Measurements from ENCODE around the gene LYRM1.

LYRM1 gene

DNA sequence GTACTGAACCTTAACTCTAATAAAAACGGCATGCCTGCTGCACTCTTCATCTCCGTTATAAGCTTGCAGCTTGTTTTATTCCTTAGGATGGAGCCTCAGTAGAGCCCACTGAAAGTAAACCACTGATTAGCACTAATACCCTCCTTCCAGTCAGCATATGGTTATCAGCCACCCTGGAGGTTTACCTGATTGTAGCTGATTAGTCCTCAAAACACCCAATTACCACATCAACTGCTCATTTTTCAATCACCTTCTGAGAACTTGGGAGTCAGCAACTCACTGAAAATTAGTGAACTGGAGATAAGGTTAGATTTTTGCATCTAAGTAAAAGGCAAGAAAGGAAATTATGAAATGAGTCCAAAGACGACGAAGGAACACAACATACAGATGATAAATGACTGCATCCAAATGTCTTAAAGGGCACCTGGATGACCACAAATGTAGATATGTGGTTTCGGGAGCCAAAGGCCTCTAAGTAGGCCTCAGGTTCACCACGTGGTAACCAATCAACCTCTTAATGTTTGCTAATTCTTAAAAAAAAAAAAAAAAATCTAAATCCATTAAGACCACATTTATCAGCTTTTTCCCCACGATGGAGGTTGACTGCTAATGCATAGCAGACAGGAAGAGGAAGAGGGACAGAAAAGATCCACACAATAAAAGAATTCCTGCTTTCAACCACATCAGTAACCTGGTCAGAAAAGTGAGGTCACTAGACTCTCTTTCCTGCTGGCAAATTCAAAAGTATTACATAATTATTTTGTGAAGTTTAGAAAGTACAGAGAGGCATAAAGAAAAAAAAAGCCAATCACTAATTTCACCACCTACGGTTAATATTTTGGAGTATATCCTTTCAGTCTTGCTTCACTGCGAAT, 28.4 kb upstream of the LYRM1 start:
- DNase-seq (ENCODE audit: low read depth in 1 of 2, low spot score in 1 of 2) = no peak

DNA sequence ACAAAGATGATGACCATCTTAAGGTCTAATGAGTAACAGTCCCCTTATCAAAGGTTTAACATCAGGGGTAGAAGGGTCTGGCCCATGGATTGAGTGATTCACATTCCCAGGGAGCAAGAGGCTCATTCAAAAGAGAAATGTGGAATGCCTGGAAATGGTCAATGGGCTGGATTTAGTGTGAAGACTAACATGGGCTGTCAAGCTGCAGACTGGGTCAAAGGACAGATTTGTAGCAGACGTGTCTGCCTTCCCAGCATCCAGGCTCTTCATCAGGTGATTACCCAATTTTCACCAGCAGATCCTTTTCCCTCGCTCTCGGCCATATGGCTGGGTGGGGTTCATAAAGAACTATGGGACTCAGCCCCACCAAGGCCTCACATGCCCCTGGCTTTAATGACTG, 27.2 kb upstream of the LYRM1 start:
- no peak for DNase-seq (ENCODE audit: low read depth in 1 of 2, low spot score in 1 of 2)

DNA sequence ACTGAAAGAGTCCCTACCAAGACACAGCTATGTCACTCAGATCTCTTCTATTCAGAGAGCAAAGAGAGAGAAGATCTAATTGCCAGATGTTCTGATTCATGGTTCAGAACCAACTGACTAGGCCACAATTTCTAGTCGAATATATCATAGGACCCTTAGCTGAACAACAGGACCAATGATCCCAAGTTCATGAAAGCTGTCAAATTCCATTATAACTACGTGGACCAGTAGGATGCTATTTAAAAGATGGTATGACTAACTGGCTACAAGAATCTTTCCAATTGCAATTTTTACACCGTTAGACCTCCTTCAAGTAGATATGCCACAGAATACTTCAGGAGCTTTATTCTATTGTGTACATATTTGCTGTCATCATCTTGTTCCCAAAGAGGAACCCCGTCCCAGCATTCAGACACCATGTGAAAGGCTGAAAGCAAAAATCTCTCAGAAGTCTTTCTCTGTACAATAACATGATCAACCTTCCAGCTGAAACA, 26.4 kb upstream of the LYRM1 start:
- no peak for DNase-seq (ENCODE audit: low read depth in 1 of 2, low spot score in 1 of 2)

DNA sequence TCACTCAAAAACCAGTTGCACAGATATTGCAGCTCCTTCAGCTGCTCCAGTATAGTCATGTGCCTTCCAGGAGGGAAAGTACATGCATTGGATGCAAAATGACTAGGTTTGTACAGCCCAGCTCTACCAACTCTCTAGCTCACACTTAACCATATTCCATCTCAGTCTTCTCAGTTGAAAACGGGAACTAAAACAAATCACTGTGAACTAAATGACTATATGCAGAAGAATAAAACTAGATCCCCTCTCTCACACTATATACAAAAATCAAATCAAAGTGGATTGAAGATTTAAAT, 25.3 kb upstream of the LYRM1 start:
- no peak for DNase-seq (ENCODE audit: low read depth in 1 of 2, low spot score in 1 of 2)

DNA sequence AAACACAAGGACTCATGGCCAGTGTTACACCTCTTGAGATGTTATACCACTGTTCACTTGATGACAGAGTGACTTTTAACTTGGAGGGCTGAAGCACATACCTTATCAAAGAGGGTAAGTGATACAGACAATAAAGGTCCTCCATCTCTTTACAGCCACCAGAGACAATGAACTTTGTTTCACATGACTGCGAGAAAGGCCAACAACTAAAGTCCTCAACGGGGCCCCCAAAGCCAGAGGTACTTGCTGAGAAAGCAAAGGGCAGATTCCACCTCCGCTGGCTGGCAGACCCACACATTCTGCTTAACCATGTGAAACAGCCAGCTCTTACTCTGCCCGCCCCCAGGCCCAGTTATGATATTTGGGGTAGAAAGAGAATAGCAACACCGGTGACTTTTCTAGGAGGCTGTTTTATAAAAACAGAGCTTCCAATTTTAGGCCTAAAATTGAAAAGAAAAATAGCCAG, 21.9 kb upstream of the LYRM1 start:
- no peak for DNase-seq (ENCODE audit: low read depth in 1 of 2, low spot score in 1 of 2)

DNA sequence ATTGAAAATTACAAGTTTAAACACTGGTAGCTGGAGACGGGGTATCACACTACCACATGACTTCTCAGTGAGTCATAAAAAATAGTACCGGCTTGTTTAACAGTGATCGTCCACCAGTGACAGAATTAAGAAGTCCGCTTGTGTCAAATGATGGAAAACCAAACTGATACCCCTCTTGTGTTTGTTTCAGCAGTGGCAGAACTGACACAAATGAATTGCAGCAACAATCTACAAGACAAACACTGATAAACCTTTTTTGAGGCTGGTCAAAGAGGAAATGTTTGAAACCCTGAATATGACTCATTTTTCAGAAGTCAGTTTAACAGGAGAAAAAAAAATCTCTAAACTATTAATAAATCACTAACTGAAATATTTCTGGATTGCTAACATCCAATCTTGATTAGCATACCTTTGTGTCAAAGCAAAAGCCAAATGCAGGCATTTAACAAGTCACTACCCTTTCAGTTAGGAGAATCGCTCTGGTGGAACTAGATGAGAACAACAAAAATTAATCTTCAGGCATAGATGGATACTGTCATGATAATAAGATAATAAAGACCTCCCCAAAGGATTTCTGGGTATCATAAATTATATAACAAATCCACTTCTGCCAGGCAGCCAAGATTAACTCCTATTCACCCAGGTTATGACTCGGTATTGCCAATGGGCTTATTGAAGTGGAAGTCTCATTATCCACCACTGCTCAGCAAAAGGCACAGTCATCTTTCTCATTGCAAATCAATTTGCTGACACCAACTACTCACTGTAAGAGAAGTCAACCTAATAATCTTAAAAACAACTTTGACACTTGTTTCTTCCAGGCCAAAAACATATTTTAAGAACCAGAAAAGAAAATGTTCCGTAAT, 21.2 kb upstream of the LYRM1 start:
- DNase-seq (ENCODE audit: low read depth in 1 of 2, low spot score in 1 of 2) = no peak

DNA sequence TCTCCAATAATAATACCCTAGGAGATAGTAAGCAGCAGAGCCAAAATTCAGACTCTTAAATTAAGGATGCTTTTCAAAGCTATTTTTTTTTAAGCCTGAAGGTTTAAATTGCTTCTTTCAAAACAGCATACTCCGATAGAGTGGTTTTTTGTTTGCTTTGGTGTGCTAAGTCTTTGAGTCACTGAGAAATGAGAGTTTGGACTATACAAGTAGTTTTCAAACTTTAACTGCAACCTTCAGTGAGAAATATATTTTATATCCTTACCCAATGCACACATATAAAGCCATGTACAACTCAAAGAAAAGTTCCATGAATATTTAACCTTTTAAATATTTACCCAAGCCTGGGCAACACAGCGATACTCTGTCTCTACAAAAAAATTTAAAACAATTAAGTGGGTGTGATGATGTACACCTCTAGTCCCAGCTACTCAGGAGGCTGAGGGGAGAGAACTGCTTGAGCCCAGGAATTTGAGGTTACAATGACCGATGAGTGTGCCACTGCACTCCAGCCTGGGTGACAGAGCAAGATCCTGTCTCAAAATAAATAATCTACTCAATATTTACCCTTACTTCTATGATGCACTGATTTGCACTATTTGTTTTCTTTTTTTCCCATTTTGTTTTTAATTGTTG, 19.6 kb upstream of the LYRM1 start:
- DNase-seq (ENCODE audit: low read depth in 1 of 2, low spot score in 1 of 2) = no peak

DNA sequence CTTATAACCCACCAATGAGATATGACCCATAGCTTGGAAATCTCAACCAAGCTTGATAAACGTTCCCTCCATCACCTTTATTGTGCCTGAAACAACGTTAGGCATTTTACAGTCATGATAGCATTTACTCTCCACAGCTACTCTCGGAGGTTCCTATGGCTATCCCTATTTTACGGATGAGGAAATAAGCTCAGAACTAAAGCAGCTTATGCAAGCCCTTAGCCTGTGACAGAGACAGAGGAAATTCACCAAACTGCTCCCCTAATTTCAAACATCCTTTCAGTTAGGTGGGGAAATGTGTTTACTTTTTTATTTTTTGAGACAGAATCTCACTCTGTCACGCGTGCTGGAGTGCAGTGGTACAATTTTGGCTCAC, 19.1 kb upstream of the LYRM1 start:
- no peak for DNase-seq (ENCODE audit: low read depth in 1 of 2, low spot score in 1 of 2)

DNA sequence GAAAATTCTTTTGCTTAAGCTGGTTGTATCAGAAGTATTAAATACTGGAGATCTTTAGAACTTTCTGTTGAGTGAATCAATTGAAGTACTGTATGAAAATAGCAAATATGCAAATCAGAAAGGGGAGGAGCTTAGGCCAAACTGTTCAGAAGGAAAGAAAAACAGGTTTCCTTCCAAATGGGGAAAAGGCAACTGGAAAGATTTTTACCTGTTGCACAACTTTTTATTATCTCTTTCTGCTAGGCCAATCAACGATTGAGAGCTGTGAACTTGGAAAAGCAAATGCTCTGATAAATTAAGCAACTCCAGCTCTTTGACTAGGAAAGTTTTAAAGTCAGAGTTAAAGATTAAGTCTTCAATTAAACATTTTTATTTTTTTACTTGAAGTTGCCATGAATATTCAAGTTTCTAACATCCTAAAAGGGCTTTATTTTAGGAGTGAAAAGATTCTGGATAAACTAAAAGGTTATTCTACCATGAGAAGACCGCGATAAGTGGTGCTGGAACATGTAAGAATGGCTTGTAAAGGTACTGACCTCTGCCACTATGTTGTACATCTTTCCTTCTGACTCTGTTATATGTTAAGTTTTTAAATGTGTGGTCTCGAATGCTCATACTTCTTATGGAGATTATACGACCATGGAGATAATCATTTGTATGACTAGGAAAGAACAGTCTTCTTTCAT, 16.9 kb upstream of the LYRM1 start:
- DNase-seq (ENCODE audit: low read depth in 1 of 2, low spot score in 1 of 2) = no peak

DNA sequence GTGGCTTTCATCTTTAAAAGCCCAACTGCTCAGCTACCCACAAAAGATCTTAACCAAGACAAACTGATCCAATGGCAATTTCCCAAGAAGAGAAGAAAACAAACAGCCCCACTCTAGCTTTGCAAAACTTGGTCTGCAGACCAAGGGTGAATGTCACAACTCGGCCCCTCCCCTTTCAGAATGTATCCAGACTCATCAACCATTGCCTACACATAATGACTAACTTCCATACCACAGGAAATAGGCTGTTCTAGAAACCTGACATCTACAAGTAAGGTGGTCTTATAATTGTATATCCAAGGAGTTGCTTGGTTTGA, 16.4 kb upstream of the LYRM1 start:
- DNase-seq (ENCODE audit: low read depth in 1 of 2, low spot score in 1 of 2) = no peak

DNA sequence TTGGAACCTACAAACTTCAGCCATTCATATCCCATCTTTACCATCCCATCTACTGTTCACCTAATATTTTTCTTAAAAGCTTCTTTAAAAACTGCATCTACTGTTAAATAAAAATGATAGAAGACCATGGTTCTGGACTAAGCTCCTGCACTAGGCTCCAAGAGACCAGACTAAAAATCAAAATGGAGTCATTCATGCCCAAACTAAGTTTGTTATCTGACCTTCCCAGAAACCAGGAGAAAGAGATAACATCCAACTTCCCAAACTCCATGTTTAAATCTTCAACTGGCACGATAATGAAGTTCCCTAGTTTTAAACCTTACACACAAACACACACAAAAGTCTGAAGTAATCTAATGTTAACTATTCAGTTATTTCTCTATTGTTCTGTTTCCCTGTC, 14.3 kb upstream of the LYRM1 start:
- no peak for DNase-seq (ENCODE audit: low read depth in 1 of 2, low spot score in 1 of 2)

DNA sequence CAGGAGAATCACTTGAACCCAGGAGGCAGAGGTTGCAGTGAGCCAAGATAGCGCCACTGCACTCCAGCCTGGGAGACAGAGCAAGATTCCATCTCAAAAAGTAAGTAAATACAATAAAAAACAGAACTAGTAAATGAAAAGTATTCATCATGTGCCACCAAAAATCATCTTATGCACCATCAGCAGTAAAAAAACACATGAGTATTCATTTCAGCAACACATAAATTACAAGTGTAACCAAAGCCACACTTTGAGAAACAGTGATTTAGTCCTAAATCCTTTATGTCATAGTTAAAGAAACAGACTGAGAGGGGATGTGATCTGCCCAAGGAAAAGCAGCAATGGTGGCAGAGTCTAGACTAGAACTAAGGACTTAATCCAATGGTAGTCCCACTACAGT, 13.4 kb upstream of the LYRM1 start:
- no peak for DNase-seq (ENCODE audit: low read depth in 1 of 2, low spot score in 1 of 2)

DNA sequence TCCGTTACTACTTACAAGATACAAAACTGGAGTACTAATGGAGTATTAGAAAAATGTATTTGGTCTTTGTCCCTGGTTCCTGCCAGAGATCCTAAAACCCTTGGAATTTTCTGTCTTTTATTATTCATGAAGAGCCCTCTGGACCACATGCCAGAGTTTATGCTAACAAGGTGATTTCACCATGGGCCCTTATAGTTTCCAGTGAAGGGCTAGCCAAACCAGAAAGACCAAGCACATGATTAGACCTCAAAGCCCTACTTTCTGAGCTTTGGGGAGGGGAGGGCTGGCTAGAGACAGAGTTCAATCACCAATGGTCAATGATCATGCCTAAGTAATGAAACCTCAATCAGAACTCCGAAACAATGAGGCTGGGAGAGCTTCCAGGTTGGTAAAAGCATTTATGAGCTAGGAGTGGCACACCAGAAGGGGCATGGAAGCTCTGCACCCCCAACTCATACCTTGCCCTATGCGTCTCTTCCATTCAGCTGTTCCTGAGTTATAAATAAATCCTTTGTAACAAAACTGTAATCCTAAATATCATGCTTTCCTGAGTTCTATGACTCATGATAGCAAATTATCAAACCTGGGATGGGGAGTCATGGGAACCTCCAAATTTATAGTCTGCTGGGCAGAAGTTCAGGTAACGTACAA, 10.8 kb upstream of the LYRM1 start:
- DNase-seq (ENCODE audit: low read depth in 1 of 2, low spot score in 1 of 2) = no peak

DNA sequence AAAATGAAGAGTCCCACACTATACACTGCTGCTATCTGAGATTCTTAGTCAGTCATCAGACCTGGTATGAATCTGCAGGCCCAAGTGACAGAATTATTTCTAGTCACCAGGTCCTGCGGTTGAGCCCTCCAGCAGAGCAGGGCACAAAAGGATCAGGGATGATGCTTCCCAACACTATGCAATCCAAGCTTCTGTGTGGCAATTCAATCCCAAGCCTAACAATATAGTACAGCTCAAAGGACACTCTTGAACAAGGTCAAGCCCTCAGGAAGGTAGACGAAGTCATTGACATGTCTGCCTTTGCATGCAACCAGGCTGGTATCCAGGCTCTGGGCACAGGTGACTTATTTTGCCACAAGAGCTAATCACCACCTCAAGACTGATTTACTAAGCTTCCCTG, 6.2 kb upstream of the LYRM1 start:
- no peak for DNase-seq (ENCODE audit: low read depth in 1 of 2, low spot score in 1 of 2)

DNA sequence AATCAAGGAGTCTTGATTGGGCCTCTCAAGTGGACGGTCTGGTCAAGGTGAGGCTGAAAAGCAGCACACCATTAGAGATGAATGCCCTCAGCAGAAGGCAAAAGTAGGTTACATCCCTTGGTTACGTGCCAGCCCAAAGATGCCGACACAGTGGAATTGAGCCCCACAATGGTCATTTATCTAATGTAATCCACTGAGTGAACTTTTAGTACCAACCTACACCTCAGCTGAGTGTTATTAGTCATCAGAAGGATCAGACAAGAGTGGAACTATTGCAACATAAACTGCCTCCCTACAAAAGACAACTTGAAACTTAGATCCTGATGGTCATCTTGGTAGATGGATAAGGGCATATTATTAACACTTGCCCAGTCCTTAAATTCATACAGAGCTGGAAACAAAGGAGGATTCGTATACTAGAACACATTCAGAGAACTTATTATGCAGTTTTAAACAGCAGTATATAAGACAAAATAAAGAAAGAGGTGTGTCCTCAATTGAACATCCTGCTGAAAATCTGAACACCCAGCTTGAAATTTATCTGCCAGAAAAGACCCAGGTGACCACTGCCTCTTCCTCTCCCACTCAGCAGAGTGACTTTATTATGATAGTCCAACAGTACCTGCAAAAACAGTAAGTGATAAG, 3.2 kb upstream of the LYRM1 start:
- no peak for DNase-seq (ENCODE audit: low read depth in 1 of 2, low spot score in 1 of 2)

DNA sequence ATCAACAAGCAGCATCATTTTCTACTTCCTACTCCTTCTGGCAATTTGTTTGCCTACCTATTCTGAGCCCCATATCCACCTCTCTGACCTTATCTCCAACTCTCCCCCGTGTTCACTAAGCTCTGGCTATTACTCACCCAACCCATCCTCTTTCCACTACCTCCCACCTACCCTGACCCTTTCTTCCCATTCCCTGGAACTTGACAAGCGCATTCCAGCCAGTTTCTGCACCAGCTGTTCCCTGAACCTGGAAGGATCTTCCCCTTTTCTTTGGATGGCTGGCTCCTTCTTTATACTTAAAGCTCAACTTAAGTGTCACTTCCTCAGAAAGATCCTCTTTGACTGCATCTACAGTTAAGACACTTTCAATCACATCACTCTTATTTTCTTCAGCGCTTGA, 2.6 kb upstream of the LYRM1 start:
- no peak for DNase-seq (ENCODE audit: low read depth in 1 of 2, low spot score in 1 of 2)

DNA sequence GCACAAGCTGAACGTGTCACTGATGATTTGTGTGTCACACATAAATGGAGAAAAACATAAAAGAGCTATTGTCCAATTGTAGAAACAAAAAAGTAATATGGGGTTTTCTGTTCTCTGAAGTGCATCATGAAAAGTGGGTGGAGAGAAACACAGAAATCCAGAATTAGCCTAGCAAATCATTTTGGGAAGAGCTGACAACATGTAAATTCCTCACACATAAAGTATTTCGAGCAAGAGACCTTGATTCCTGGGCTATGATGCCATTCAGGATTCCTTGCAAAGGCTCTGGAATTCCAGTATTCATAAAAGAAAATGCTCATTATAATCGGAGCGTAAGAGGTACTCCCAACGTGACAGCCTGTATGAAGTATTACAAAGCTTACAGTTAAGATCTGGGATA, 1.5 kb upstream of the LYRM1 start:
- DNase-seq (ENCODE audit: low read depth in 1 of 2, low spot score in 1 of 2) = no peak

DNA sequence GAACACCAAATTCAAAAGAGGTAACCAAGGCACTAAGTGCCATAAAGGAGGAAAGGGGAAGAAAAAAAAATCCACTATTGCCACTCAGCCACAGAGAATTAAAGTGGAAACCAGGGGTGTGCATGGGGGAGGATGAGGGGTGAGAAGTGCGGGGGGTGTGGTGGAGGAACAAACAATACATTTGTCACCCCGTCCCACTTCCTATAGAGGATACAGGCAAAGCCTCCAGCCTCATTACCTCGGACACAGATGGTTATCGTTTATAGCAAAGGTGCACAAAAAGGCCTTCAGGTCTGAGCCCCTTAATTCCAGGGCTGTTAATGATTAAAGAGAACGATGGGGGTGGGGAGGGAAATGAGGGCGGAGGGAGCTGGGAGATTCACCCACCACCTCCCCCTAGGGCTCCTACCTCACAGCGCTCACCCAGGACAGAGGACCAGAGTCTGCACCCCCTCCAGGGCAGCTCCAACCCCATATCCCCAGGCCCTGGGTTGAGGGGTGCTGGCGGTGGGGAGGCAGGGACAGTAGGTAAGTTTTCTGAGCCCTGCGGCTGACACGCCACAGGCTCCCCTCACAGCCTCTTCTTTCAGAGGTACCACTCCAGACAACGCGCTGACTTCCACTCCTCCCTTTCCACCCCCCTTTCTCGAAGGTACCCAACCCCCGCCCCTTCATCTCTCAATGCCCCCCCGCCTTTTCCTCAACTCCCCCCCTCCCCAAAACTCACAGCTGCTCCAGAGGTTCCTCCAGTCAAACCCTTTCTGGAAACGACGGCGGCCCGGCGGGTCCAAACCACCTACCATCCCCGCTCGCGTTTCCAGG, 883 bp upstream of the LYRM1 start:
- DNase-seq (ENCODE audit: low read depth in 1 of 2, low spot score in 1 of 2) = no peak

DNA sequence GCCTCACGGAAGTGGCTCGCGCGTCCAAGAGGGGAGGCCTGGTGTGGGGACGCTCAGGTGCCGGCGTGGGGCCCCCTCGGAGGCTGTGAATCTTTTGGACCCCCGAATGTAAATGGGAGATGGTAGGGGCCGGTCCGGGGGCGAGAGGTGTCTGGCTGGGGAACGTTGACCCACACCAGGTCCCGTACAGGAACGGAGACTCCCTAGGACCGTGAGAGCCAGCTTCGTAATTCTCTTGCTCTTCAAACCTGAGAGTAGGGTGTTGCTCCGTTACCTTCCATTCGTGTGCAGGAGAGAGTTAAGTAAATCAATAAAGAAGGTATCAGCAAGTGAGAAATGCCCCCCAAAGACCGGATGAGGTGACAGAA, 481 bp downstream of the LYRM1 start:
- no peak for DNase-seq (ENCODE audit: low read depth in 1 of 2, low spot score in 1 of 2)
